ENCODE results near the gene HNRNPH2. TPM values are rescaled to one million over a fixed set of nuclear protein-coding genes. Genes with fewer than 3 reads are reported as not detected.

The HNRNPH2 gene
- total and polyA plus RNA-seq, 9 of the 15 experiments (the other 6 are each of a cell fraction or from before 2014, with no cell fraction given): 40.0 to 130 (median 60.3) TPM

GRCh38 chrX:101390664-101391525, 17.1 kb upstream of the HNRNPH2 start, which contains the start of gene RPL36A (continued):
- no peak for TF ChIP-seq SETDB1 (IDR thresholded peaks at IDR 0.05; ENCODE audit: low read length)
- no peak for TF ChIP-seq CREB5 (CRISPR knock-in tag; IDR thresholded peaks at IDR 0.05)
- no peak for TF ChIP-seq PHTF2 (CRISPR knock-in tag; IDR thresholded peaks at IDR 0.05)
- TF ChIP-seq, protein P1, sequence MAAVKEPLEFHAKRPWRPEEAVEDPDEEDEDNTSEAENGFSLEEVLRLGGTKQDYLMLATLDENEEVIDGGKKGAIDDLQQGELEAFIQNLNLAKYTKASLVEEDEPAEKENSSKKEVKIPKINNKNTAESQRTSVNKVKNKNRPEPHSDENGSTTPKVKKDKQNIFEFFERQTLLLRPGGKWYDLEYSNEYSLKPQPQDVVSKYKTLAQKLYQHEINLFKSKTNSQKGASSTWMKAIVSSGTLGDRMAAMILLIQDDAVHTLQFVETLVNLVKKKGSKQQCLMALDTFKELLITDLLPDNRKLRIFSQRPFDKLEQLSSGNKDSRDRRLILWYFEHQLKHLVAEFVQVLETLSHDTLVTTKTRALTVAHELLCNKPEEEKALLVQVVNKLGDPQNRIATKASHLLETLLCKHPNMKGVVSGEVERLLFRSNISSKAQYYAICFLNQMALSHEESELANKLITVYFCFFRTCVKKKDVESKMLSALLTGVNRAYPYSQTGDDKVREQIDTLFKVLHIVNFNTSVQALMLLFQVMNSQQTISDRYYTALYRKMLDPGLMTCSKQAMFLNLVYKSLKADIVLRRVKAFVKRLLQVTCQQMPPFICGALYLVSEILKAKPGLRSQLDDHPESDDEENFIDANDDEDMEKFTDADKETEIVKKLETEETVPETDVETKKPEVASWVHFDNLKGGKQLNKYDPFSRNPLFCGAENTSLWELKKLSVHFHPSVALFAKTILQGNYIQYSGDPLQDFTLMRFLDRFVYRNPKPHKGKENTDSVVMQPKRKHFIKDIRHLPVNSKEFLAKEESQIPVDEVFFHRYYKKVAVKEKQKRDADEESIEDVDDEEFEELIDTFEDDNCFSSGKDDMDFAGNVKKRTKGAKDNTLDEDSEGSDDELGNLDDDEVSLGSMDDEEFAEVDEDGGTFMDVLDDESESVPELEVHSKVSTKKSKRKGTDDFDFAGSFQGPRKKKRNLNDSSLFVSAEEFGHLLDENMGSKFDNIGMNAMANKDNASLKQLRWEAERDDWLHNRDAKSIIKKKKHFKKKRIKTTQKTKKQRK (IDR thresholded peaks at IDR 0.05; ENCODE audit: borderline replicate concordance, low read depth, low read length): no peak
- TF ChIP-seq ZZZ3 (IDR thresholded peaks at IDR 0.05): peak; percentile 80; the same call in 1 of the 2 replicates
- TF ChIP-seq MTF1 (CRISPR knock-in tag; IDR thresholded peaks at IDR 0.05; ENCODE audit: borderline replicate concordance): no peak
- no peak for TF ChIP-seq SREBF1 (IDR thresholded peaks at IDR 0.05; ENCODE audit: borderline replicate concordance, low read depth, low read length)
- TF ChIP-seq TCF7L2 (IDR thresholded peaks at IDR 0.05; ENCODE audit: low read depth, low read length): no peak
- peak in 1 of 2 experiments; percentile 43 for TF ChIP-seq E2F6 (IDR thresholded peaks at IDR 0.05; ENCODE audit: borderline replicate concordance in 1 of 2, extremely low read depth in 1 of 2, insufficient read depth in 1 of 2, insufficient read length in 1 of 2, low read depth in 1 of 2, low read length in 1 of 2, poor library complexity in 1 of 2, severe bottlenecking in 1 of 2)
- no peak for TF ChIP-seq SRSF1 (IDR thresholded peaks at IDR 0.05; ENCODE audit: low read depth, low read length)
- TF ChIP-seq NR4A1 (CRISPR knock-in tag; IDR thresholded peaks at IDR 0.05): no peak
- TF ChIP-seq NR4A1 (tag; IDR thresholded peaks at IDR 0.05): no peak
- TF ChIP-seq ZNF778 (CRISPR knock-in tag; IDR thresholded peaks at IDR 0.05): no peak
- TF ChIP-seq POLR3A (IDR thresholded peaks at IDR 0.05; ENCODE audit: borderline replicate concordance, extremely low read depth, insufficient read depth, insufficient read length): no peak
- no peak for TF ChIP-seq SRSF9 (IDR thresholded peaks at IDR 0.05; ENCODE audit: borderline replicate concordance, low read depth, low read length)
- TF ChIP-seq, protein P2, sequence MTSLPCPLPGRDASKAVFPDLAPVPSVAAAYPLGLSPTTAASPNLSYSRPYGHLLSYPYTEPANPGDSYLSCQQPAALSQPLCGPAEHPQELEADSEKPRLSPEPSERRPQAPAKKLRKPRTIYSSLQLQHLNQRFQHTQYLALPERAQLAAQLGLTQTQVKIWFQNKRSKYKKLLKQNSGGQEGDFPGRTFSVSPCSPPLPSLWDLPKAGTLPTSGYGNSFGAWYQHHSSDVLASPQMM (CRISPR knock-in tag; IDR thresholded peaks at IDR 0.05): no peak
- peak; percentile 72; the same call in 1 of the 2 replicates for TF ChIP-seq ATF7 (IDR thresholded peaks at IDR 0.05)
- TF ChIP-seq NCOA1 (IDR thresholded peaks at IDR 0.05; ENCODE audit: low read depth): no peak
- TF ChIP-seq POLR2A (conservative IDR thresholded peaks at IDR 0.05): peak; percentile 99
- TF ChIP-seq CHD2 (IDR thresholded peaks at IDR 0.05; ENCODE audit: low read depth, low read length): no peak
- peak; percentile 20; the same call in 1 of the 2 replicates for TF ChIP-seq STAT5A (IDR thresholded peaks at IDR 0.05; ENCODE audit: borderline replicate concordance, low read length)
- no peak for TF ChIP-seq ZNF436 (CRISPR knock-in tag; IDR thresholded peaks at IDR 0.05)

Measured in K562 (cell line).